Liver (tissue), 9 donors: Measurements from ENCODE around the gene LRIG1. TPM values are rescaled to one million over a fixed set of nuclear protein-coding genes. Genes with fewer than 3 reads are reported as not detected.

Source experiments
- DNase-seq: peaks from one replicate; pipeline ENCODE4 v3.0.0-alpha.2; 2017; ENCODE audit warnings: low spot score
- H3K27ac ChIP-seq, 2 donors: one replicate each; pipeline ENCODE4 v1.7.0; 2013; ENCODE audit warnings: inconsistent platforms in 2 of 2, low read length in 2 of 2, control low read depth in 1 of 2, low read depth in 1 of 2, mild to moderate bottlenecking in 1 of 2
- H3K27me3 ChIP-seq, 4 donors: one replicate each; pipeline versions ENCODE4 v1.6.1 to v1.7.0; 2013; ENCODE audit warnings: low read length in 3 of 4, inconsistent platforms in 1 of 4, mild to moderate bottlenecking in 1 of 4, moderate library complexity in 1 of 4; ENCODE audit not compliant: control insufficient read depth in 4 of 4, insufficient read depth in 4 of 4
- H3K36me3 ChIP-seq, 4 donors: one replicate each; pipeline versions ENCODE4 v1.6.1 to v1.7.0; 2013; ENCODE audit warnings: low read length in 3 of 4, mild to moderate bottlenecking in 3 of 4, low read depth in 1 of 4, moderate library complexity in 1 of 4; ENCODE audit not compliant: control insufficient read depth in 4 of 4, insufficient read depth in 3 of 4
- H3K4me1 ChIP-seq, 4 donors: one replicate each; pipeline versions ENCODE4 v1.6.1 to v1.7.0; 2013; ENCODE audit warnings: low read length in 3 of 4, mild to moderate bottlenecking in 3 of 4, moderate library complexity in 1 of 4; ENCODE audit not compliant: control insufficient read depth in 4 of 4, insufficient read depth in 4 of 4
- H3K4me3 ChIP-seq, 3 donors: one replicate each; pipeline versions ENCODE4 v1.6.1 to v1.7.0; 2013; ENCODE audit warnings: low read length in 3 of 3, control low read depth in 1 of 3, low read depth in 1 of 3, mild to moderate bottlenecking in 1 of 3
- H3K9ac ChIP-seq, 2 donors: one replicate each; pipeline ENCODE4 v1.7.0; 2013; ENCODE audit warnings: low read length in 2 of 2, mild to moderate bottlenecking in 2 of 2, moderate library complexity in 2 of 2, control low read depth in 1 of 2, low read depth in 1 of 2
- H3K9me3 ChIP-seq, 4 donors: one replicate each; pipeline versions ENCODE4 v1.6.1 to v1.7.0; 2013; ENCODE audit warnings: low read length in 3 of 4; ENCODE audit not compliant: control insufficient read depth in 4 of 4
- FOXA1 ChIP-seq: IDR thresholded peaks from 2 replicates; pipeline ENCODE4 v1.6.1; 2016; ENCODE audit warnings: antibody characterized with exemption
- GABPA ChIP-seq, 2 donors: IDR thresholded peaks in 1 of 2; conservative IDR thresholded peaks in 1 of 2; 2 replicates each; pipeline ENCODE4 v1.6.1; 2016; ENCODE audit warnings: antibody characterized with exemption in 2 of 2, mild to moderate bottlenecking in 1 of 2, moderate library complexity in 1 of 2
- HNF4G ChIP-seq: IDR thresholded peaks from 2 replicates; pipeline ENCODE4 v1.6.1; 2016; ENCODE audit warnings: antibody characterized with exemption
- NR2F2 ChIP-seq: IDR thresholded peaks from 2 replicates; pipeline ENCODE4 v1.6.1; 2016; ENCODE audit warnings: antibody characterized with exemption
- TAF1 ChIP-seq: conservative IDR thresholded peaks from 2 replicates; pipeline ENCODE4 v1.6.1; 2016; ENCODE audit warnings: antibody characterized with exemption, mild to moderate bottlenecking
- YY1 ChIP-seq: IDR thresholded peaks from 2 replicates; pipeline ENCODE4 v1.6.1; 2016; ENCODE audit warnings: antibody characterized with exemption, mild to moderate bottlenecking
- WGBS: extraction: QIAGEN DNeasy Blood & Tissue Kit; methylation state at CpG from one replicate; pipeline ENCODE4 v1.1.7; 2013; 5-methylcytosine and 5-hydroxymethylcytosine counted together
- polyA plus RNA-seq, 2 donors: library from polyadenylated mRNA; stranded (reverse) in 1 of 2; unstranded in 1 of 2; fragments of 200-250 nt in 1 of 2; fragments of >200 nt in 1 of 2; fragmentation: Nextera tagmentation in 1 of 2; extraction: Ambion mirVana in 1 of 2; gene quantifications; one replicate each; pipeline versions ENCODE4 v1.2.1 to v1.2.3, GENCODE V29; 2013 to 2015
- total RNA-seq, 2 donors: library from RNA; depleted of rRNA; stranded (reverse); fragments of >200 nt; gene quantifications; one replicate each; pipeline ENCODE4 v1.2.3, GENCODE V29; 2014
- TF ChIP-seq, protein P1 (sequence below): IDR thresholded peaks from 2 replicates; pipeline ENCODE4 v1.6.1; 2016; ENCODE audit warnings: antibody characterized with exemption
- TF ChIP-seq, protein P2 (sequence below): fragments of 150-350 bp; IDR thresholded peaks from 2 replicates; pipeline ENCODE4 v1.5.1; 2017; ENCODE audit warnings: improper control_type of control experiment, low read depth, low read length; ENCODE audit not compliant: missing input control
- donor health status: healthy.
- donor health status: healthy.
- donor health status: healthy.
- donor health status: healthy.
- donor health status: healthy.

Gene LRIG1
- total and polyA plus RNA-seq, 4 donors = 9.4 to 48.9 (median 12.9) TPM

DNA sequence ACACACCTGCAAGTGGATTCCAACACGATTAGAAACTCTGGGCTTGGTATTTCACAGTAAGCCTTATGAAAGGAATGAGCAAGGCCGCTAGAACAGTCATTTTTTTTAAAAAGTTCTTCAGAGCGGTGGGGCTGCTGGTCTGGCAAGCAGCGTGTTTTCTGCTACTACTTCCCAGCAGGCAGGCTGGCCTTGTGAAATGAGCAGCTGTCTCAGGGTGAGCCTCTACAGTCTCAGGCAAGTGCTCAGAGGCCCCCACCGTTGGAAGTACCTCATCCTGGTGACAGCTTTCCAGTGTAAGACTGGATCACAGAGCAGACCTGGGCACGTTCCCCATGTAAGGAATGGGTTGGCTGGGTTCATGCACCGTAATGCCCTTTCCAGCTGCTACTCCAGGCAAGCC lies 119.2 kb downstream of the LRIG1 start:
- WGBS = 94% methylated on average over 7 of the region's 7 CpGs
- no peaks in the 10 kb centered on the region for H3K9me3 ChIP-seq
- H3K27me3 ChIP-seq = no peaks in the 10 kb centered on the region
- H3K4me1 ChIP-seq = peaks cover 2 to 8% (median 6%) of the 10 kb centered on the region in 4 donors
- no peak overlapping the region for H3K27ac ChIP-seq
- DNase-seq = peak; percentile 25
- no peak overlapping the region for H3K9ac ChIP-seq
- H3K36me3 ChIP-seq = peaks cover 12 to 84% (median 69%) of the 10 kb centered on the region in 4 donors
- no peak overlapping the region for H3K4me3 ChIP-seq
- TF ChIP-seq, protein P1, sequence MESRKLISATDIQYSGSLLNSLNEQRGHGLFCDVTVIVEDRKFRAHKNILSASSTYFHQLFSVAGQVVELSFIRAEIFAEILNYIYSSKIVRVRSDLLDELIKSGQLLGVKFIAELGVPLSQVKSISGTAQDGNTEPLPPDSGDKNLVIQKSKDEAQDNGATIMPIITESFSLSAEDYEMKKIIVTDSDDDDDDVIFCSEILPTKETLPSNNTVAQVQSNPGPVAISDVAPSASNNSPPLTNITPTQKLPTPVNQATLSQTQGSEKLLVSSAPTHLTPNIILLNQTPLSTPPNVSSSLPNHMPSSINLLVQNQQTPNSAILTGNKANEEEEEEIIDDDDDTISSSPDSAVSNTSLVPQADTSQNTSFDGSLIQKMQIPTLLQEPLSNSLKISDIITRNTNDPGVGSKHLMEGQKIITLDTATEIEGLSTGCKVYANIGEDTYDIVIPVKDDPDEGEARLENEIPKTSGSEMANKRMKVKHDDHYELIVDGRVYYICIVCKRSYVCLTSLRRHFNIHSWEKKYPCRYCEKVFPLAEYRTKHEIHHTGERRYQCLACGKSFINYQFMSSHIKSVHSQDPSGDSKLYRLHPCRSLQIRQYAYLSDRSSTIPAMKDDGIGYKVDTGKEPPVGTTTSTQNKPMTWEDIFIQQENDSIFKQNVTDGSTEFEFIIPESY = no peak

DNA sequence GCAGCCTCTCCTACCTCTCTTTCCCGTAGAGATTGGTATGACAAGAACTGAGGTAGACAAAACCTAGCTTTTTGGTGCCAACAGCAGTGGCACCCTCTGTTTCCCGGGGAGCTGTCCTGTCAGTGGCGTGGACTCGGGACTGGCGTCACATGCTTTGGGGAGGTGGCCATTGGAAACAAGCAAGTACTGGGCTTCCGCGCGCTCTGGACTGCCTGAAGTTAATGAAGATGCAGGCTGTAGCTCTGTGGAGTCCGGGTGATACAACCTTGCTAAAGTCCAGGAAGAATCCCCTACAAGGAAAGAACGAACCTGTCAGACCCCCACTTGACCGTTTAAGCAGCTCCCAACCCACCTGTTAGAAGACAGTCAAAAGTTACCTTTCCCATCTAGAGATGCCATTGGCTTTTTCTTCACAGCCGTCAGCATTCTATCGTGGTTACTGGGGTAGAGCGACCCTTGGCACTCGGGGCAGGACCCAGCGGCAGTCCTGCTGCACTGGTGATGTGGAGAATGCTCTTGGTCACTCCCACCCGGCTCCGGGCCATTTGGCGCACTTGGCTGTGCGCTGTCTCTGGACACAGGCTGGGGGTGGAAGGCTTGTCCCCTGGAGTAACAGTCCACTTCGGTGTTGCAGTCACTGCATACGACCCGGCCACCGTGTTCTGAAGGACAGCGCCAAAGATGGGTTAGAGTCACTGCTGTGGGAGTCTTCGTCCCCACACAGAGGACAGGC lies 120.5 kb downstream of the LRIG1 start:
- WGBS = 96% methylated on average over 26 of the region's 26 CpGs
- H3K36me3 ChIP-seq = peaks cover 8 to 74% (median 60%) of the 10 kb centered on the region in 4 donors
- H3K27me3 ChIP-seq = no peaks in the 10 kb centered on the region

DNA sequence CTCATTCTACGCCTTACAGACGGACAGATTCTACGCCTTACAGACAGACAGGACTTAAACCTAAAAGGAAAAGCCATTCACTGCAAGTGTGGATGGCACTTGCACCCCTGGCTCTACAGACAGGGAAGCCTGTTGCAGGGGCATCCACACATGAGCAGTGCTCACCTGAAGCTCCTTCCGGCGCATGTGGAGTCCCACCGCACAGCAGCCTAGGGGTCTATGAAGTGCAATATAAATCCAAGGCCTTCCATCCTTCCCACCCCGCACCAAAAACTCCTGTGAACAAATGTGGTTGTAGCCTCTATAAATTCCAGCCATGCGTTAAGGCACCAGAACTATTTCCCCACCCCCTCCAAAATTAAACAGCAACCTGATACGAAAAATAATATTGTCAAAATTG lies 121.3 kb downstream of the LRIG1 start:
- 97% methylated on average over 9 of the region's 9 CpGs for WGBS
- no peak overlapping the region for H3K27ac ChIP-seq

More for the DNA sequence above, 120.5 kb downstream of the LRIG1 start:
- no peaks in the 10 kb centered on the region for H3K9me3 ChIP-seq
- no peak overlapping the region for H3K9ac ChIP-seq
- TF ChIP-seq, protein P2, sequence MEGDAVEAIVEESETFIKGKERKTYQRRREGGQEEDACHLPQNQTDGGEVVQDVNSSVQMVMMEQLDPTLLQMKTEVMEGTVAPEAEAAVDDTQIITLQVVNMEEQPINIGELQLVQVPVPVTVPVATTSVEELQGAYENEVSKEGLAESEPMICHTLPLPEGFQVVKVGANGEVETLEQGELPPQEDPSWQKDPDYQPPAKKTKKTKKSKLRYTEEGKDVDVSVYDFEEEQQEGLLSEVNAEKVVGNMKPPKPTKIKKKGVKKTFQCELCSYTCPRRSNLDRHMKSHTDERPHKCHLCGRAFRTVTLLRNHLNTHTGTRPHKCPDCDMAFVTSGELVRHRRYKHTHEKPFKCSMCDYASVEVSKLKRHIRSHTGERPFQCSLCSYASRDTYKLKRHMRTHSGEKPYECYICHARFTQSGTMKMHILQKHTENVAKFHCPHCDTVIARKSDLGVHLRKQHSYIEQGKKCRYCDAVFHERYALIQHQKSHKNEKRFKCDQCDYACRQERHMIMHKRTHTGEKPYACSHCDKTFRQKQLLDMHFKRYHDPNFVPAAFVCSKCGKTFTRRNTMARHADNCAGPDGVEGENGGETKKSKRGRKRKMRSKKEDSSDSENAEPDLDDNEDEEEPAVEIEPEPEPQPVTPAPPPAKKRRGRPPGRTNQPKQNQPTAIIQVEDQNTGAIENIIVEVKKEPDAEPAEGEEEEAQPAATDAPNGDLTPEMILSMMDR = no peak
- no peak overlapping the region for H3K27ac ChIP-seq
- peaks cover 4 to 11% (median 8%) of the 10 kb centered on the region in 4 donors for H3K4me1 ChIP-seq
- DNase-seq = peak; percentile 22
- H3K4me3 ChIP-seq = no peak overlapping the region

More for the DNA sequence above, 121.3 kb downstream of the LRIG1 start:
- Histone ChIP-seq H3K36me3 (peaks cover 8 to 66% (median 55%) of the 10 kb centered on the region in 4 donors), H3K4me1 (peaks cover 4 to 11% (median 8%) of the 10 kb centered on the region in 4 donors), H3K4me3 (no peak overlapping the region), H3K9ac (no peak overlapping the region), H3K9me3 (no peaks in the 10 kb centered on the region), H3K27me3 (no peaks in the 10 kb centered on the region)
- TF ChIP-seq NR2F2 = no peak
- no peak for TF ChIP-seq YY1
- no peak for TF ChIP-seq GABPA (IDR thresholded peaks at IDR 0.05 in 1 of 2, conservative IDR thresholded peaks at IDR 0.05 in 1 of 2)
- no peak for TF ChIP-seq TAF1
- TF ChIP-seq, protein P1 = no peak
- TF ChIP-seq FOXA1 = no peak
- TF ChIP-seq HNF4G = no peak
- peak; percentile 20 for DNase-seq
